HepG2 (cell line): ENCODE measurements around the gene MAPK14. TPM values are rescaled to one million over a fixed set of nuclear protein-coding genes. Genes with fewer than 3 reads are reported as not detected.

Source experiments
- ARID3A ChIP-seq: IDR thresholded peaks from 2 replicates; pipeline ENCODE4 v1.6.1; 2012; ENCODE audit warnings: low read depth, low read length, improper control_type of control experiment
- BHLHE40 ChIP-seq: IDR thresholded peaks from 2 replicates; pipeline ENCODE4 v1.6.1; 2011; ENCODE audit warnings: low read length, improper control_type of control experiment
- CREM ChIP-seq, 2 experiments: sonication (generic) in 1 of 2; formaldehyde crosslinking in 1 of 2; IDR thresholded peaks; 2 replicates each; pipeline versions ENCODE4 v1.4.0 to v1.6.1; 2016 to 2020; ENCODE audit warnings: antibody characterized with exemption in 1 of 2, mild to moderate bottlenecking in 1 of 2, missing genetic modification reagents in 1 of 2
- FOXJ3 ChIP-seq: sonication (generic); formaldehyde crosslinking; IDR thresholded peaks from 2 replicates; pipeline ENCODE4 v1.4.0; 2020; ENCODE audit warnings: missing genetic modification reagents, mild to moderate bottlenecking, borderline replicate concordance
- FOXK1 ChIP-seq: sonication (generic); formaldehyde crosslinking; IDR thresholded peaks from 2 replicates; pipeline ENCODE4 v1.4.0; 2020; ENCODE audit warnings: low read depth, missing genetic modification reagents, borderline replicate concordance
- HNF4A ChIP-seq: sonication (generic); formaldehyde crosslinking; IDR thresholded peaks from 2 replicates; pipeline ENCODE4 v1.4.0; 2020; ENCODE audit warnings: missing genetic modification reagents
- IKZF4 ChIP-seq: sonication (generic); formaldehyde crosslinking; IDR thresholded peaks from 2 replicates; pipeline ENCODE4 v1.5.1; 2020; ENCODE audit warnings: borderline replicate concordance, mild to moderate bottlenecking, low read depth, missing genetic modification reagents; ENCODE audit errors: not compliant biosample characterization
- IRX3 ChIP-seq: sonication (generic); formaldehyde crosslinking; IDR thresholded peaks from 2 replicates; pipeline ENCODE4 v1.8.1; 2023; ENCODE audit warnings: mild to moderate bottlenecking, low read depth, missing genetic modification reagents, borderline replicate concordance
- MED1 ChIP-seq: sonication (generic); formaldehyde crosslinking; IDR thresholded peaks from 2 replicates; pipeline ENCODE4 v1.4.0; 2020; ENCODE audit warnings: missing genetic modification reagents
- MED13 ChIP-seq: sonication (generic); formaldehyde crosslinking; IDR thresholded peaks from 2 replicates; pipeline ENCODE4 v1.5.0; 2020; ENCODE audit warnings: missing genetic modification reagents
- PRDM4 ChIP-seq: sonication (generic); formaldehyde crosslinking; IDR thresholded peaks from 2 replicates; pipeline ENCODE4 v1.9.0; 2021; ENCODE audit warnings: missing genetic modification reagents, borderline replicate concordance
- TAF15 ChIP-seq: fragments of 200-400 bp; formaldehyde crosslinking; IDR thresholded peaks from one replicate; pipeline ENCODE4 v1.6.1; 2018; ENCODE audit warnings: mild to moderate bottlenecking, low read depth, low read length; ENCODE audit not compliant: poor library complexity, severe bottlenecking
- TEAD3 ChIP-seq: optimal IDR thresholded peaks from 2 replicates; pipeline ENCODE3; 2016; ENCODE audit warnings: borderline replicate concordance
- XBP1 ChIP-seq: sonication (generic); formaldehyde crosslinking; IDR thresholded peaks from 2 replicates; pipeline ENCODE4 v1.5.0; 2020; ENCODE audit warnings: missing genetic modification reagents
- ZNF260 ChIP-seq: sonication (generic); formaldehyde crosslinking; IDR thresholded peaks from 2 replicates; pipeline ENCODE4 v1.4.0; 2020; ENCODE audit warnings: missing genetic modification reagents, low read depth, mild to moderate bottlenecking, borderline replicate concordance
- ZNF788 ChIP-seq: sonication (generic); formaldehyde crosslinking; IDR thresholded peaks from 2 replicates; pipeline ENCODE4 v1.5.0; 2020; ENCODE audit warnings: mild to moderate bottlenecking, missing genetic modification reagents, borderline replicate concordance
- ZXDC ChIP-seq: sonication (generic); formaldehyde crosslinking; IDR thresholded peaks from 2 replicates; pipeline ENCODE4 v1.5.0; 2020; ENCODE audit warnings: mild to moderate bottlenecking, missing genetic modification reagents
- polyA plus RNA-seq, 8 experiments: library from polyadenylated mRNA; depleted of rRNA in 3 of 8; stranded (reverse) in 7 of 8; unstranded in 1 of 8; fragments of >200 nt; fragmentation: Illumina TruSeq in 4 of 8; extraction: Trizol in 4 of 8; gene quantifications; 2 replicates each; pipeline versions ENCODE4 v1.2.1 to v1.2.3, GENCODE V29; 2011 to 2016; ENCODE audit warnings: low read depth in 4 of 8, missing spikeins in 1 of 8, mixed read lengths in 1 of 8; ENCODE audit not compliant: insufficient read depth in 1 of 8
- total RNA-seq, 5 experiments: library from RNA; depleted of rRNA; stranded (reverse); fragments of >200 nt; fragmentation: Illumina TruSeq; extraction: Trizol; gene quantifications; 2 replicates each; pipeline ENCODE4 v1.2.3, GENCODE V29; 2016; ENCODE audit warnings: low read depth in 1 of 5
- TF ChIP-seq, protein P1 (sequence below): sonication (generic); formaldehyde crosslinking; IDR thresholded peaks from 2 replicates; pipeline ENCODE4 v1.4.0; 2020; ENCODE audit warnings: missing genetic modification reagents, borderline replicate concordance

MAPK14 gene
- total and polyA plus RNA-seq, 2 of the 13 experiments (the other 11 are each of a cell fraction or from before 2014, with no cell fraction given): 66.3 to 67.3 TPM

GRCh38 chr6:36131511-36132245, 104.1 kb downstream of the MAPK14 start (continued):
- TF ChIP-seq MED1 (peak; percentile 41), CREM (IDR thresholded peaks at IDR 0.05) (peak; percentile 56), CREM (CRISPR knock-in tag; IDR thresholded peaks at IDR 0.05) (no peak), BHLHE40 (0 out of 2 replicates have a peak, but pooled peaks have one; percentile 42), IKZF4 (CRISPR knock-in tag) (peak; percentile 49), IRX3 (CRISPR knock-in tag) (0 out of 2 replicates have a peak, but pooled peaks have one; percentile 4), FOXJ3 (peak; percentile 36; the same call in 1 of the 2 replicates), TEAD3 (CRISPR knock-in tag) (peak; percentile 64), ARID3A (peak; percentile 51; the same call in 1 of the 2 replicates), ZNF788 (CRISPR knock-in tag) (peak; percentile 76; the same call in 1 of the 2 replicates), ZXDC (CRISPR knock-in tag) (0 out of 2 replicates have a peak, but pooled peaks have one; percentile 24), HNF4A (CRISPR knock-in tag) (peak; percentile 82), MED13 (CRISPR knock-in tag) (0 out of 2 replicates have a peak, but pooled peaks have one; percentile 50), FOXK1 (CRISPR knock-in tag) (peak; percentile 13; the same call in 1 of the 2 replicates), XBP1 (no peak), PRDM4 (CRISPR knock-in tag) (no peak), ZNF260 (CRISPR knock-in tag) (no peak), TAF15 (no peak)
- TF ChIP-seq, protein P1, sequence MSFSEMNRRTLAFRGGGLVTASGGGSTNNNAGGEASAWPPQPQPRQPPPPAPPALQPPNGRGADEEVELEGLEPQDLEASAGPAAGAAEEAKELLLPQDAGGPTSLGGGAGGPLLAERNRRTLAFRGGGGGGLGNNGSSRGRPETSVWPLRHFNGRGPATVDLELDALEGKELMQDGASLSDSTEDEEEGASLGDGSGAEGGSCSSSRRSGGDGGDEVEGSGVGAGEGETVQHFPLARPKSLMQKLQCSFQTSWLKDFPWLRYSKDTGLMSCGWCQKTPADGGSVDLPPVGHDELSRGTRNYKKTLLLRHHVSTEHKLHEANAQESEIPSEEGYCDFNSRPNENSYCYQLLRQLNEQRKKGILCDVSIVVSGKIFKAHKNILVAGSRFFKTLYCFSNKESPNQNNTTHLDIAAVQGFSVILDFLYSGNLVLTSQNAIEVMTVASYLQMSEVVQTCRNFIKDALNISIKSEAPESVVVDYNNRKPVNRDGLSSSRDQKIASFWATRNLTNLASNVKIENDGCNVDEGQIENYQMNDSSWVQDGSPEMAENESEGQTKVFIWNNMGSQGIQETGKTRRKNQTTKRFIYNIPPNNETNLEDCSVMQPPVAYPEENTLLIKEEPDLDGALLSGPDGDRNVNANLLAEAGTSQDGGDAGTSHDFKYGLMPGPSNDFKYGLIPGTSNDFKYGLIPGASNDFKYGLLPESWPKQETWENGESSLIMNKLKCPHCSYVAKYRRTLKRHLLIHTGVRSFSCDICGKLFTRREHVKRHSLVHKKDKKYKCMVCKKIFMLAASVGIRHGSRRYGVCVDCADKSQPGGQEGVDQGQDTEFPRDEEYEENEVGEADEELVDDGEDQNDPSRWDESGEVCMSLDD: peak; percentile 65; the same call in 1 of the 2 replicates
